BJ (cell line): ENCODE results near the gene TNIK. TPM values are rescaled to one million over a fixed set of nuclear protein-coding genes. Genes with fewer than 3 reads are reported as not detected.

Experiments
- CTCF ChIA-PET: fragments of 350-600 bp; formaldehyde crosslinking; extraction: SDS; loops from one replicate; lab custom pipeline; 2021; ENCODE audit warnings: antibody characterized with exemption, inconsistent platforms; lab: Yijun Ruan, JAX
- POLR2A ChIA-PET: fragments of 300-600 bp; sonication (Branson Sonifier 250); formaldehyde crosslinking; extraction: SDS; loops from one replicate; lab custom pipeline; 2021; ENCODE audit warnings: antibody characterized with exemption; lab: Charles Lee
- DNase-seq: peaks from one replicate; pipeline ENCODE4 v3.0.0-alpha.2; 2011; ENCODE audit warnings: low read depth
- H3K27me3 ChIP-seq: 2 replicates; pipeline ENCODE4 v1.6.0; 2011; ENCODE audit warnings: low read length; ENCODE audit not compliant: control insufficient read depth, insufficient read depth
- H3K36me3 ChIP-seq: 2 replicates; pipeline ENCODE4 v1.5.1; 2011; ENCODE audit warnings: low read length; ENCODE audit not compliant: control insufficient read depth, insufficient read depth
- H3K4me3 ChIP-seq: 2 replicates; pipeline ENCODE4 v1.5.1; 2011; ENCODE audit warnings: low read depth, mild to moderate bottlenecking, control low read depth, low read length
- polyA plus RNA-seq: library from polyadenylated mRNA; depleted of rRNA; stranded (reverse); fragments of >200 nt; gene quantifications from 2 replicates; pipeline ENCODE4 v1.2.3, GENCODE V29; 2011
- TF ChIP-seq, protein P1 (sequence below): IDR thresholded peaks from 2 replicates; pipeline ENCODE4 v1.5.1; 2011; ENCODE audit warnings: low read depth, mild to moderate bottlenecking, control low read depth, inconsistent platforms, low read length, moderate library complexity; ENCODE audit not compliant: insufficient read depth

The TNIK gene
- polyA plus RNA-seq, 1 experiment = 2.1 TPM

DNA sequence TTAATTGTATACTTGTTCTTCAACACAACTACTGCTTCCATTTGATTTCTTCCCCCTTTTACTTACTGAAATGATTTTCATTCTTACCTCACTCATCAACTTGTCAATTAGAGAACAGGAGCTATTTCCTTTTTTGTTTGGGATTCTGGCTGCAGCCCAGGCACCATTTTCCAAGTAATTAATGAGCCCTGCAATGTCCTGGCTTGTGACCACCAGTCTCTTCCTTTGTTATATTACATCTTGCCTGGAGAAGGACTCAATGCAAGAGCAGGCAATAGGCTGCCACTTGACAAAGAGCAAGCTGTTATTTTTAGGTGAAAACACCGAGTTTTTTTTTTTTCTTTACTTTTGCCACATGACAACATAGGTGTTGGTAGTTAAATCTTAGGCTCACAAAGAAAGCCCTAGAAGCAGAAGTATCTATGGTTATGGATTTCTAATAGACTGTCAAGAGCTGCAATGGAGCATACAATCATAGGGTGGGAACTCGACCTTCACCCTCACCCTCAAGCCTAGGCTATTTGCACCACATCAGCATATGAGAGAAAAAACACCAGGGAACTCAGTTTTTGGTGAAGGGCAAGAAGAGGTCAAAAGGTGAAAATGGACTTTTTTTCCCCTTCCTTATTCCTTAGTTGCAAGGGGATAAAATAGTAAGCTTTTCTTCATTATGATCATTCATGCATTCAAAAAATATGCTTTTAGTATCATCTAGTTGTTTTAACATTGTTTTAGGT is 114.9 kb downstream of the TNIK start:
- Histone ChIP-seq H3K4me3 (no peak overlapping the region), H3K36me3 (no peaks in the 10 kb centered on the region), H3K27me3 (no peaks in the 10 kb centered on the region)
- TF ChIP-seq, protein P1, sequence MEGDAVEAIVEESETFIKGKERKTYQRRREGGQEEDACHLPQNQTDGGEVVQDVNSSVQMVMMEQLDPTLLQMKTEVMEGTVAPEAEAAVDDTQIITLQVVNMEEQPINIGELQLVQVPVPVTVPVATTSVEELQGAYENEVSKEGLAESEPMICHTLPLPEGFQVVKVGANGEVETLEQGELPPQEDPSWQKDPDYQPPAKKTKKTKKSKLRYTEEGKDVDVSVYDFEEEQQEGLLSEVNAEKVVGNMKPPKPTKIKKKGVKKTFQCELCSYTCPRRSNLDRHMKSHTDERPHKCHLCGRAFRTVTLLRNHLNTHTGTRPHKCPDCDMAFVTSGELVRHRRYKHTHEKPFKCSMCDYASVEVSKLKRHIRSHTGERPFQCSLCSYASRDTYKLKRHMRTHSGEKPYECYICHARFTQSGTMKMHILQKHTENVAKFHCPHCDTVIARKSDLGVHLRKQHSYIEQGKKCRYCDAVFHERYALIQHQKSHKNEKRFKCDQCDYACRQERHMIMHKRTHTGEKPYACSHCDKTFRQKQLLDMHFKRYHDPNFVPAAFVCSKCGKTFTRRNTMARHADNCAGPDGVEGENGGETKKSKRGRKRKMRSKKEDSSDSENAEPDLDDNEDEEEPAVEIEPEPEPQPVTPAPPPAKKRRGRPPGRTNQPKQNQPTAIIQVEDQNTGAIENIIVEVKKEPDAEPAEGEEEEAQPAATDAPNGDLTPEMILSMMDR = no peak
- ChIA-PET CTCF (interaction anchor here (0.6 kb wide), 1 partner anchor 13 kb away, joined by 4 read pairs; no protein-coding TSS in a partner anchor), POLR2A (no interaction called here)
- DNase-seq = no peak

DNA sequence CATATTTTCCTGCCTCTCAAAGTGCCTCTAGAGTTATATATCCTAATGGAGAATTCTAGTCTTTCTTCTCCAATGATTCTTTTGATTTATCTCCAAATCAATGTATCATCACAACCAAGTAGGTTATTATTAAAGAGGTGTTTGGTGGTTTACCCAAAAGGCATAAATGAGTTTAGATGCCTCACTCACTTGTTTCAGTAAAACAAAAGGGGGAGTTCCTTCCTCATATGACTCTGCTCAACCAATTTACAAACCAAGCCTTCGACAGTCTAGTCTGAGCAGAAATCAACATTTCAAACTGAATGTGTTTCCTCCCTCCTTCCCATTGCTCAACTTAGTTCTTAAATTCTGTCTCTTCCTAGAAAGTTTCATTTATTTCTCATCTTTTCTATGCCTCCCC is 116.5 kb downstream of the TNIK start:
- Histone ChIP-seq H3K27me3 (no peaks in the 10 kb centered on the region), H3K36me3 (no peaks in the 10 kb centered on the region), H3K4me3 (no peak overlapping the region)
- POLR2A ChIA-PET = no interaction called here
- CTCF ChIA-PET = no interaction called here
- DNase-seq = no peak
- TF ChIP-seq, protein P1 = no peak

DNA sequence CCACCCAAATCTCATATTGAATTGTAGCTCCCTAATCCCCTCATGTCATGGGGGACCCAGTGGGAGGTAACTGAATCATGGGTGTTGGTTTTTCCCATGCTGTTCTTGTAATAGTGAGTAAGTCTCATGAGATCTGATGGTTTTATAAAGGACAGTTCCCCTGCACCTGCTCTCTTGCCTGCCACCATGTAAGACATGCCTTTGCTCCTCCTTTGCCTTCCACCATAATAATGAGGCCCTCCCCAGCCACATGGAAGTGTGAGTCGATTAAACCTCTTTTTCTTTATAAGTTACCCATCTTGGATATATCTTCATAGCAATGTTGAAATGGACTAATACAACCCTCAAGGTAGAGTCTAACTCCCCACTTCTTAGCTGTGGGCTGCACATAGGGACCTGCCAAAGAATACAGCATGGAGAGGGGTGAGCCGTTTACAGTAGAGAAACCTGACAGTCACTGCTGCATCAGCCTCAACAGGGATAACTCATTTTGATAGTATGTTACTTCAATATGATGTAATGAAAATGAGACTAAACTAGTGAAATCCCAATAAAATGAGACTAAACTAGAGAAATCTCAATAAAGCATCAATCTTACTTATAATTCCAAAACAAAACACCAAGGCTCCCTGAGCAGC is 117.3 kb downstream of the TNIK start:
- Histone ChIP-seq H3K4me3 (no peak overlapping the region), H3K27me3 (no peaks in the 10 kb centered on the region), H3K36me3 (no peaks in the 10 kb centered on the region)
- POLR2A ChIA-PET = no interaction called here
- no peak for DNase-seq
- TF ChIP-seq, protein P1 = no peak
- CTCF ChIA-PET = interaction anchor here (1.0 kb wide), 1 partner anchor 118 kb away, joined by 3 read pairs; the partner anchor contains the start of gene TNIK

DNA sequence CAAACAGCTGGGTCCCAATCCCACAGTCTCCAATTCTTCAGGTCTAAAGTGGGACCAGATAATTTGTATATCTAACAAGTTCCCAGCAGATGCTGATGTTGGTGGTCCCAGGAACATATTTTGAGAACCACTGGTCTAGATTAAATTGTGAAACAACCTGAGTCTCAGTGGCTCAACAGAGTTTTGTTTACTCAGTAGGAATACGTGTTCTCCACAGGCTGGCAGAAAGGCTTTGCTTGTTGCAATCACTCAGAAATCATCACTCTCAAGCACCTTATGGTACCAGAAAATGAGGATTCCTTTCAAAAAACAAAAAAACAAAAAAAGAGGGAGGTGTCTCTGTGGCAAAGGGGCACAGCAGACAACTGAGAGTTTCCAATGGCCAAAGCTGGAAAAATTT is 118.0 kb downstream of the TNIK start:
- CTCF ChIA-PET = interaction anchor here (1.0 kb wide), 1 partner anchor 118 kb away, joined by 3 read pairs; the partner anchor contains the start of gene TNIK
- no peaks in the 10 kb centered on the region for H3K27me3 ChIP-seq
- POLR2A ChIA-PET = no interaction called here
- H3K4me3 ChIP-seq = no peak overlapping the region
- no peaks in the 10 kb centered on the region for H3K36me3 ChIP-seq
- no peak for DNase-seq
- TF ChIP-seq, protein P1 = no peak

DNA sequence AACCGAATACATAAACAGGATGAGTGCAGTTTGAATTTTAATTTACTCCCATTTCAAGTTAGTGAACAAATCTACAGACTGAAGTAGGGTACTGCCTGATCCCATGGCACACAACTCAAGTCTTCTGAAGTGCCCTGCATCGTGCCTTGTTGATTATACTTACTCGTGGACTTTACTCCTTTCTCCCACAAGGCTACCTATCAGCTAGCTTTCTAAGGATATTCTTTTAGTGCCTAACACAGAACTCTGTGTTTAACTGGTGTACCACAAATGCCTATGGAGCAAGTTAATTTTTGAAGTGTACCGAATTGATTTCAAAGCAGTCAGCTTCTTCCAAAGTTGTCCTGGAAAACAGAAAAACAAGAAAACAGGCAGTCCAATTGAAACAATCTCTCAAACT is 119.8 kb downstream of the TNIK start:
- POLR2A ChIA-PET = no interaction called here
- Histone ChIP-seq H3K36me3 (no peaks in the 10 kb centered on the region), H3K4me3 (no peak overlapping the region), H3K27me3 (no peaks in the 10 kb centered on the region)
- DNase-seq = no peak
- TF ChIP-seq, protein P1 = no peak
- CTCF ChIA-PET = no interaction called here
